LNCaP clone FGC (cell line): ENCODE data around the gene CNTNAP4.

ENCODE experiments used
- DNase-seq: peaks from one replicate; pipeline ENCODE4 v3.0.0-alpha.2; 2011; ENCODE audit warnings: low read depth
- H3K4me3 ChIP-seq: 2 replicates; pipeline ENCODE4 v1.5.1; 2011; ENCODE audit warnings: mild to moderate bottlenecking, low read depth, low read length, control low read depth
- TF ChIP-seq, protein P1 (sequence below): IDR thresholded peaks from 2 replicates; pipeline ENCODE4 v1.5.1; 2012; ENCODE audit warnings: mild to moderate bottlenecking; ENCODE audit not compliant: control insufficient read depth, insufficient read depth; ENCODE audit errors: extremely low read depth

The CNTNAP4 gene

DNA sequence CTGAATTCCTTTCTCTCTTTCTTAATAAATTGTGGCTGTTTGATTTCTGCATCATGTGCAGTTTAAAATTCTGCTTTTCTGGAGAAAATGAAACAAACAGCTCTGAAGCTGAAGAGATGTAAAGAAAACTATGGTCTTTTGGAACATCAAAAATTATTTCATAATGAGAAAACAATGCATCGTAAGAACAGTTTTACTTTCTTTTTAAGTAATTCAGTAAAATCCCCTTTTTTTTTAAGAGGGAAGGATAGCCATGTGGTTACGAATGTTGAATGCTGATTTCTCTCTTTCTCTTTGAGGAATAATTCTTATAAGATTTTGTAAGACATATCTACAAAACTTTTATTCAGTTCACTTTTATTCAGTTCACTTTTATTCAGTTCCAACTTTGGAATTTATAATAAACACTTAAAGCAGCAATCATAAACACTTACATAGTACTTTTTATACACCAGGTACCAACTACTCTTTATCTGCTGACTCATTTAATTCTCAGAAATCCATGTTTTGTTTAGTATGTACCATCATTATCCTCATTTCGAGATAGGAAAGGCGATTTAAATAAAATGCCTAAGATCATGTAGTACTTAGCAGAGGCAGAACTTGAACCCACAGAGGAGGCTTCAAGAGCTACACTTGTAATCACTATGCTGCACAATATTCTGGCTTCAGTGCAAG, 26.6 kb downstream of the CNTNAP4 start:
- DNase-seq = no peak
- no peak overlapping the region for H3K4me3 ChIP-seq
- TF ChIP-seq, protein P1, sequence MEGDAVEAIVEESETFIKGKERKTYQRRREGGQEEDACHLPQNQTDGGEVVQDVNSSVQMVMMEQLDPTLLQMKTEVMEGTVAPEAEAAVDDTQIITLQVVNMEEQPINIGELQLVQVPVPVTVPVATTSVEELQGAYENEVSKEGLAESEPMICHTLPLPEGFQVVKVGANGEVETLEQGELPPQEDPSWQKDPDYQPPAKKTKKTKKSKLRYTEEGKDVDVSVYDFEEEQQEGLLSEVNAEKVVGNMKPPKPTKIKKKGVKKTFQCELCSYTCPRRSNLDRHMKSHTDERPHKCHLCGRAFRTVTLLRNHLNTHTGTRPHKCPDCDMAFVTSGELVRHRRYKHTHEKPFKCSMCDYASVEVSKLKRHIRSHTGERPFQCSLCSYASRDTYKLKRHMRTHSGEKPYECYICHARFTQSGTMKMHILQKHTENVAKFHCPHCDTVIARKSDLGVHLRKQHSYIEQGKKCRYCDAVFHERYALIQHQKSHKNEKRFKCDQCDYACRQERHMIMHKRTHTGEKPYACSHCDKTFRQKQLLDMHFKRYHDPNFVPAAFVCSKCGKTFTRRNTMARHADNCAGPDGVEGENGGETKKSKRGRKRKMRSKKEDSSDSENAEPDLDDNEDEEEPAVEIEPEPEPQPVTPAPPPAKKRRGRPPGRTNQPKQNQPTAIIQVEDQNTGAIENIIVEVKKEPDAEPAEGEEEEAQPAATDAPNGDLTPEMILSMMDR = no peak

DNA sequence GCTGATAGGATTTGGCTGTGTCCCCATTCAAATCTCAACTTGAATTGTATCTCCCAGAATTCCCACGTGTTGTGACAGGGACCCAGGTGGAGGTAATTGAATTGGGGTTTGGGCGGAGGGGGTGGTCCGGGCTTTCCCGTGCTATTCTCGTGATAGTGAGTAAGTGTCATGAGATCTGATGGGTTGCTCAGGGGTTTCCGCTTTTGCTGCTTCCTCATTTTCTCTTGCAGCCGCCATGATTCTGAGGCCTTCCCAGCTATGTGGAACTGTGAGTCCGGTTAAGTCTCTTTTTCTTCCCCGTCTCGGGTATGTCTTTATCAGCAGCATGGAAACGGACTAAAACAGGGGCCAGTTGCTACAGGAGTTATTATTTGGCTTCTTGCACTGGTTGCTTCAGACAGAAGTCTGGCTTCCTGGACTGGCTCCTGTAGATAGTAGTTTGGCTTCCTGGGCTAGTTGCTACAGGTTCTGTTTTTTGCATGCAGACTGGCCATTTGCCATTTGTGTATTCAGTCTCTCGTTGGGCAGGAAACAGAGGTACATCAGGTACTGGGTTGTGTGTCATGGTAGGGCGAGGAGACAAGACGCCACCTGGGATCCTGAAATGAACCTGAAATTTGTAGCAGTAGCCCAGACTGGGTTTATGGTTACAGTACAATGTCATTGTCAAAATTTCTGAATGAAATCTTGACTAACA, 32.6 kb downstream of the CNTNAP4 start:
- DNase-seq = peak; percentile 88
- no peak overlapping the region for H3K4me3 ChIP-seq
- TF ChIP-seq, protein P1 = no peak

DNA sequence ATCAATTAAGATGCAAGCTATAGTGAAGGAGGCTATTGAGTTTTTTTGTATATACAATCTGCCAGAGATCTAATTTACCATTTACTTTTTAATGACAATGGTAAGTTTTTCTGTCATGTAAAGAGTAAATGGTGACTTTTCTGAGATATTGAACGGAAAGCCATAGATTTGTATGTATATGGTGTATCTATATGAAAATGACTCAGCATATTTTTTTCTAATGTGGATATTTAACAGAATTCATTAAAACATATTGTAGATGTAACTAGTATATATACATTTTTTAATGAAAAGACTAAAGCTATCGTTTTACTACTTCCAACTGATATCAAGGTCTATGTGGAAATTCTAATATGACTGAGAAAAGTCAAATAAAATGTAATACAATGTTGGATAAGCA, 34.1 kb downstream of the CNTNAP4 start:
- H3K4me3 ChIP-seq = no peak overlapping the region
- TF ChIP-seq, protein P1 = no peak

DNA sequence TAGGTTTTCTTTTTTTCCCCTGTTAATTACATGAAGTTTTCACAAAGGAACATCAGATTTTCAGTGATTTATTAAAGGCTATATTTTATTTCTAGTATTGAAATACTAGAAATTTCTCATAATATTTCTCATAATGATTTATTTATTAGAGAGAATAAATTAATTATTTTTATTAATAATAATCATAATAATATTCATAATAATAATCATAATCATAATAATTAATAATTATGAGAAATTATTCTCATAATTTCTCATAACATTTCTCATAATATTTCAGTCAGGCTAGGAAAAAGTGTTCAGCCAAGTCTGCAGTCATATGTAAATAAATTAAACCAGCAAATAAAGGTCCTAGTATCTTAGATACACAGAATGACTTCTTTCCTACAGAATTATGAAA, 41.4 kb downstream of the CNTNAP4 start:
- no peak for DNase-seq
- no peak overlapping the region for H3K4me3 ChIP-seq
- TF ChIP-seq, protein P1 = no peak

More for the DNA sequence above, 34.1 kb downstream of the CNTNAP4 start:
- no peak for DNase-seq

DNA sequence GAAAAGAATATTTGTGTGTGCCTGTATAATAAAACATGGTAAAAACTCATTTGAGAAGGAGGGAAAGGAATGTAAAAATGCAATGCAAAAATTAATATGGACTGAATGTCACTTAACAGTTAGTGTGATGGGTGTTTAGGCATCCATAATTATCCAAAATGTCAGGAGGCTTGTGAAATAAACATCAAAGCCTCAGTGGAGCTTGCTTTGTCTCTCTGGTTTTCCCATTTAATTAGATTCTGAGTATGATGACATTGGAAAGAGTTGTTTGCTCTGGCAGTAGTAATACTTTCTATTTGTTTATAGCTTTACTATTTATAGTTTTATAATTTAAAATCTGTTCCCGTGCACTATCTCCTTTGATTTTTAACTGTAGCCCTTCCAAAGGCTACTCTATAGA, 51.9 kb downstream of the CNTNAP4 start:
- peak; percentile 59 for DNase-seq
- no peak overlapping the region; the same call in 1 of the 2 replicates for H3K4me3 ChIP-seq
- TF ChIP-seq, protein P1 = no peak

DNA sequence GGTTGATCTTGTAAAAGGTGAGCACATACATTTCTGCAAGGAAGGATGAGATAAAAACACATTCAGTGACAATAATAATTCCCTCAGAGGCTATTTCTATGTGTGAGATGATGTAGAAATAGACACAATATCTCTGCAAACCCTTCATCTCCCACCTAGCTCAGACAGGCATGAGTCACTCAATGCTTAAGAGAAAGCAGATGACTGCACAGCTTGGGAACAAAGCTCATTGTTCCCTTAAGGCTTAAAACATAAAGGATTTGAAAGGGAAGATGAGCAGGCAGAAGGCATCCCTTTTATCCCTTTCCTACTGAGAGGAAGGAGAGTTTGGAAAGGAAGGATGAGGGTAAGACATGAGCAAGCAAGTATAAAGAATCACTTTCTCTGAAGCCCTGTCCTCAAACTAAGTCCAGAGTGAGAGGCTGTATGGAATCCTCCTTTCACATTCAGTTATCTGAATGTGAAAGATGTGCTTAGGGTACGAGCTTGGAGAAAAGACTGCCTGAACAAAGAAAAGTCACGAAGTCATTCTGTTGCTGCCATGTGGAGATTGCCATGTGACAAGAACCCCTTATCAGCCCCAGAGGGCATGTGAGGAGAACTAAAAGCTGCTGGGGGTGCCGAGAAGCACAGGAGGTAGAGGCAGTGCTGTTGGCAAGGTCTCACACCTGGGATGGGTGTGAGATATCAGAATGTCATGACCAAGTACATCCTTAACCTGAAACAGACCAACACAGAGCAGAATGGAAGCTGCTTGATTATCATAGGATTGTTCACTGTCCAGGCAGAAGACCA, 58.2 kb downstream of the CNTNAP4 start:
- TF ChIP-seq, protein P1 = no peak
- no peak overlapping the region for H3K4me3 ChIP-seq
- DNase-seq = no peak
